ENCODE results near the gene KDM4B.

GRCh38 chr19:5081443-5082161, 112.7 kb downstream of the KDM4B start:
- TF ChIP-seq CTCF (IDR thresholded peaks at IDR 0.05) (no peak), POLR2A (IDR thresholded peaks at IDR 0.05) (no peak)
